GM18861 (cell line): ENCODE data around the gene LHFPL2.
"Not testable (repeated sequence)": the region's sequence is repeated elsewhere in the genome, so short reads cannot be mapped to it uniquely, and the experiment has no call there.

Experiments used
- ATAC-seq: cut with Tn5 transposase; IDR thresholded peaks from one replicate; pipeline ENCODE4 v1.9.1; 2021; ENCODE audit not compliant: unreplicated experiment

LHFPL2 gene

GRCh38 chr5:78621291-78621738 lies 27.3 kb downstream of the LHFPL2 start:
- ATAC-seq: no peak

GRCh38 chr5:78620119-78620518 lies 28.5 kb downstream of the LHFPL2 start:
- not testable (repeated sequence) for ATAC-seq

GRCh38 chr5:78618303-78618702 lies 30.3 kb downstream of the LHFPL2 start:
- ATAC-seq: no peak

GRCh38 chr5:78615697-78616096 lies 32.9 kb downstream of the LHFPL2 start:
- ATAC-seq: no peak

GRCh38 chr5:78614816-78615215 lies 33.8 kb downstream of the LHFPL2 start:
- no peak for ATAC-seq

- ATAC-seq: no peak
Observed at GRCh38 chr5:78613756-78614155, 34.8 kb downstream of the LHFPL2 start.

GRCh38 chr5:78613151-78613533 lies 35.4 kb downstream of the LHFPL2 start:
- no peak for ATAC-seq

- ATAC-seq: no peak
Observed at GRCh38 chr5:78612227-78613150, 36.1 kb downstream of the LHFPL2 start.

GRCh38 chr5:78611126-78611605 lies 37.4 kb downstream of the LHFPL2 start:
- no peak for ATAC-seq

- ATAC-seq: no peak
Observed at GRCh38 chr5:78610636-78611035, 37.9 kb downstream of the LHFPL2 start.

- no peak for ATAC-seq
Observed at GRCh38 chr5:78610163-78610583, 38.4 kb downstream of the LHFPL2 start.

- ATAC-seq: no peak
Observed at GRCh38 chr5:78607864-78608263, 40.7 kb downstream of the LHFPL2 start.

GRCh38 chr5:78606241-78606640 lies 42.3 kb downstream of the LHFPL2 start:
- ATAC-seq: no peak

- no peak for ATAC-seq
Observed at GRCh38 chr5:78605611-78606010, 43.0 kb downstream of the LHFPL2 start.

- ATAC-seq: no peak
Observed at GRCh38 chr5:78604689-78605285, 43.8 kb downstream of the LHFPL2 start.

GRCh38 chr5:78603636-78604175 lies 44.9 kb downstream of the LHFPL2 start:
- ATAC-seq: no peak

- no peak for ATAC-seq
Observed at GRCh38 chr5:78602400-78602799, 46.2 kb downstream of the LHFPL2 start.

- ATAC-seq: no peak
Observed at GRCh38 chr5:78601559-78602314, 46.8 kb downstream of the LHFPL2 start.

- no peak for ATAC-seq
Observed at GRCh38 chr5:78600687-78601414, 47.7 kb downstream of the LHFPL2 start.

- no peak for ATAC-seq
Observed at GRCh38 chr5:78598973-78599372, 49.6 kb downstream of the LHFPL2 start.
